Tongue (tissue), 2 donors: Measurements from ENCODE around the gene GSTM2. TPM values are rescaled to one million over a fixed set of nuclear protein-coding genes. Genes with fewer than 3 reads are reported as not detected.
"Not testable (repeated sequence)": the region's sequence is repeated elsewhere in the genome, so short reads cannot be mapped to it uniquely, and the experiment has no call there.

Experiments
- DNase-seq: peaks from one replicate; pipeline ENCODE4 v3.0.0-alpha.2; 2015
- total RNA-seq: library from RNA; depleted of rRNA; stranded (reverse); fragments of >200 nt; gene quantifications from one replicate; pipeline ENCODE4 v1.2.3, GENCODE V29; 2014

GSTM2 gene
- total RNA-seq, 1 donor from 2014 or later, result 62.2 TPM

GRCh38 chr1:109678637-109679036, 10.8 kb downstream of the GSTM2 start:
- not testable (repeated sequence) for DNase-seq

GRCh38 chr1:109684777-109685176, 16.9 kb downstream of the GSTM2 start:
- DNase-seq, result not testable (repeated sequence)

GRCh38 chr1:109685399-109685798, 17.5 kb downstream of the GSTM2 start:
- not testable (repeated sequence) for DNase-seq

GRCh38 chr1:109685890-109686289, 18.0 kb downstream of the GSTM2 start:
- not testable (repeated sequence) for DNase-seq

- not testable (repeated sequence) for DNase-seq
Measured at GRCh38 chr1:109687109-109687508, 19.3 kb downstream of the GSTM2 start.

- DNase-seq, result no peak
Measured at GRCh38 chr1:109687641-109688499, 20.0 kb downstream of the GSTM2 start, which contains the start of gene GSTM1. Gene GSTM1 (plus strand): TSS chr1:109687817. CDS start chr1:109687874, 57 bp downstream.

- DNase-seq, result no peak
Measured at GRCh38 chr1:109689844-109690405, 22.1 kb downstream of the GSTM2 start.

GRCh38 chr1:109691759-109692158, 23.9 kb downstream of the GSTM2 start:
- DNase-seq, result no peak

- not testable (repeated sequence) for DNase-seq
Measured at GRCh38 chr1:109694400-109694799, 26.5 kb downstream of the GSTM2 start.

GRCh38 chr1:109695138-109695537, 27.3 kb downstream of the GSTM2 start:
- DNase-seq, result not testable (repeated sequence)

- DNase-seq, result no peak
Measured at GRCh38 chr1:109697066-109697465, 29.2 kb downstream of the GSTM2 start.

GRCh38 chr1:109697861-109698260, 30.0 kb downstream of the GSTM2 start:
- DNase-seq, result not testable (repeated sequence)

GRCh38 chr1:109702940-109703339, 35.1 kb downstream of the GSTM2 start:
- not testable (repeated sequence) for DNase-seq

GRCh38 chr1:109704173-109704572, 36.3 kb downstream of the GSTM2 start:
- DNase-seq, result no peak

- DNase-seq, result no peak
Measured at GRCh38 chr1:109705411-109705810, 37.6 kb downstream of the GSTM2 start.

GRCh38 chr1:109708949-109709348, 41.1 kb downstream of the GSTM2 start:
- not testable (repeated sequence) for DNase-seq

- DNase-seq, result not testable (repeated sequence)
Measured at GRCh38 chr1:109709822-109710221, 42.0 kb downstream of the GSTM2 start.

GRCh38 chr1:109711593-109712320, 43.9 kb downstream of the GSTM2 start, which contains the start of gene GSTM5:
Gene GSTM5 (plus strand): TSS chr1:109712251. CDS start chr1:109712313, 62 bp downstream.
- DNase-seq, result peak; percentile 54

- no peak for DNase-seq
Measured at GRCh38 chr1:109712321-109712864, 44.5 kb downstream of the GSTM2 start.

- no peak for DNase-seq
Measured at GRCh38 chr1:109713636-109714035, 45.8 kb downstream of the GSTM2 start.

GRCh38 chr1:109714661-109715372, 47.0 kb downstream of the GSTM2 start:
- peak; percentile 10 for DNase-seq

GRCh38 chr1:109716121-109716520, 48.3 kb downstream of the GSTM2 start:
- DNase-seq, result no peak
